ENCODE data around the gene DEPDC1B.
"Not testable (repeated sequence)": the region's sequence is repeated elsewhere in the genome, so short reads cannot be mapped to it uniquely, and the experiment has no call there.

Gene DEPDC1B

DNA sequence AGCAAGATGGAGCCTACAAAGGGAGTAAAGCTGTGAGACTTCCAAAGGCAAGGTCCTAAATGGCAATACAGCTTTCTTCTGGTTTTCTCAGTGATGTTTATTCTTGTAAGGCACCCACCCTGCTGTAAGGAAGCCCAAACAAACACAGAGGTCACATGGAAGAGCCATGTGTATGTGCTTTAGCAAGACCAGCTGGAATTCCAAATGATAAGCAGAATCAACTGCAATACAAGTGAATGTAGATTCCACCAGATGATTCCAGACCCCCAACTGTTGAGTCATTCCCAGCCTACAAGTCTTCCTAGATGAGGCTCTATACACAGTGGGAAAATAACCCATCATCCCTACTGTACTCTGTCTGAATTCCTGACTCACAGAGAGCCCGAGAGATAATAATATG is 122.8 kb downstream of the DEPDC1B start:
- no peak for DNase-seq

DNA sequence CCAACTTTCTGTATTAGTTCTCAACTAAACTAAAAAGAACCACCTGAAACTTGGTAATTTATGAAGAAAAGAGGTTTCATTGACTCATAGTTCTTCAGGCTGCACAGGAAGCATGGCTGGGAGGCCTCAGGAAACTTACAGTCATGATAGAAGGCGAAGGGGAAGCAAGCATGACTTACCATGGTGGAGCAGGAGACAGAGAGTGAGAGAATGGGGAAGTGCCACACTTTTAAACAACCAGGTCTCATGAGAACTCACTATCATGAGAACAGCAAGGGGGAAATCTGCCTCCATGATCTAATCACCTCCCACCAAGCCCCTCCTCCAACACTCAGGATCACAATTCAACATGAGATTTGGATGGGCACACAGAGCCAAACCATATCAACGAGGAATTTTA is 123.5 kb downstream of the DEPDC1B start:
- DNase-seq = no peak

DNA sequence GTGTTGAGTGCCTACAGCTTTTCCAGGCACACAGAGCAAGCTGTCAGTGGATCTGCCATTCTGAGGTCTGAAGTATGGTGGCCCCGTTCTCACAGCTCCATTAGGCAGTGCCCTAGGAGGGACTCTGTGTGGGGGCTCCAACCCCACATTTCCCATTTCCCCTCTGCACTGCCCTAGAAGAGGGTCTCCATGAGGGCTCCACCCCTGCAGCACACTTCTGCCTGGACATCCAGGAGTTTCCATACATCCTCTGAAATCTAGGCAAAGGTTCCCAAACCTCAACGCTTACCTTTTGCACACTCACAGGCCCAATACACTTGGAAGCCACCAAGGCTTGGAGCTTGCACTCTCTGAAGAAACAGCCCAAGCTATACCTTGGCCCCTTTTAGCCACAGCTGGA is 131.3 kb downstream of the DEPDC1B start:
- no peak for DNase-seq

DNA sequence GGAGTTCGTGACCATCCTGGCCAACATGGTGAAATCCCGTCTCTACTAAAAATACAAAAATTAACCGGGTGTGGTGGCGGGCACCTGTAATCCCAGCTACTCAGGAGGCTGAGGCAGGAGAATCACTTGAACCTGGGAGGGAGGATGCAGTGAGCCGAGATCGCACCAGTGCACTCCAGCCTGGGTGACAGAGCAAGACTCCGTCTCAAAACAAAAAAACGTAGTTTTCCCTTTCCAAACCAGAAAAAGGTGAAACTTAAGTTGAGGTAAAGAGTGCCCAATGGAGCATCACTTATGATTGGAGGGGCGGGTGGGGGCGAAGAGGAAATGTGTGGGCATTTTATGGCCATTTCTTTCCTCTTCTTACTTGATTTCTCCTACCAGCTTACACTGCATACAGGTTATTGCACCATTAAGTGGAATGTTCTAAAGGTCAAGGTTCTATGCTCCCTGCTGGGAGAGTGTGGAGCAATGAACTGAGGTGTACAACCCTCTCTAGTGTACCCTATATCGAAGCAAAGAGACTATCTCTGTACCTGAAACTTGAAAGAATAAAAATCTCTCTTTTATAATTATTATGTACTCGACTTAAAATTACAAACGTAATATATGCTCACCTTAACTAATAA is 136.2 kb downstream of the DEPDC1B start:
- no peak for DNase-seq

- DNase-seq = not testable (repeated sequence)
Observed at GRCh38 chr5:60553291-60553690, 146.7 kb downstream of the DEPDC1B start.

GRCh38 chr5:60551829-60552228 is 148.1 kb downstream of the DEPDC1B start:
- DNase-seq = no peak

GRCh38 chr5:60551250-60551649 is 148.7 kb downstream of the DEPDC1B start:
- no peak for DNase-seq

GRCh38 chr5:60550311-60550710 is 149.7 kb downstream of the DEPDC1B start:
- DNase-seq = no peak

- no peak for DNase-seq
Observed at GRCh38 chr5:60549841-60550240, 150.1 kb downstream of the DEPDC1B start.

Measured in SHP77 (cell line).